HG03571 (cell line): Measurements from ENCODE around the gene UQCRFS1.
"Not testable (repeated sequence)": the region's sequence is repeated elsewhere in the genome, so short reads cannot be mapped to it uniquely, and the experiment has no call there.

Experiments used
- ATAC-seq: cut with Tn5 transposase; IDR thresholded peaks from one replicate; pipeline ENCODE4 v1.9.1; 2021; ENCODE audit not compliant: unreplicated experiment

Gene UQCRFS1

DNA sequence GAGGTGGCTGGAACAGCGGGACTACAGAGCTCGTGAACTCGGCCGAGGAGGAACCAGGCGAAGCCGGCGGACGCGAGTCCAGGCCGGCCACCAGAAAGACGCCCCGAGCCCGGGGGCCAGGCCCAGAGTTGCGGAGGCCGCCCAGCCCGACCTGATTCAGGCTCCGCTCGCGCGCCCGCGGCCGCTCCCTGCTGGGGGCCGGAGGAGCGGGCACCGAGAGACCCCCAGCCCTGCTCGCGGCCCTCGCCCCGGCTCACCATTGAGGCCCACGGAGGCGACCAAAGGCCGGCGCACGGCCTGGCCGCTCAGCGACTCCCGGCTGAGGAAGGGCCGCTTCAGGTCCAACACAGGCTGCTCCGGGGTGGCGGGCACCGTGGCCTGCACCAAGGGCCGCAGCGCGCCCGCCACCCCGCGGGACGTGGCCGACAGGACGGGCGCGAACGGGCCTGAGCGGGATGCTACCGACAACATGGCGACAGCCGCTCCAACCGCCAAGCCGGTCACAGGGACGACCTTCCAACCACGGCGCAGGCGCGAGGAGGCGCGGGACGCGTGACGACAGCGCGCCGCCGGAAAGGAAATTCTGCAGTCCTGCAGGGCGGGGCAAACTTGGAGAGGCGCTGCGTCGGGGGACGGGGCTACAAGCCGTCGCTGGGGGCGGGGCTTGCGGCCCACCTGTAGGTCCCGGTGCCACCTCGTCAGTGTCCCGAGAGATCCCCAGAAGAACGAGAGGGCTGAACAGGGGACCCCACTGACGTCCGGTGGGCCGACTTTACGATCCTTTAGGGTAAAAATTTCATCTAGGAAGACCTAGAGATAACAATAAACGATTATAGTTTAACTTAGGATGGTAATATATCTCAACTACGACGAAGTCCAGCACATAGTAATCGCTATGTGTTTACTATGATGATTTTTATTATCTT, at the start of gene UQCRFS1:
Gene UQCRFS1, minus strand, starts transcription at position 504 of the 926 bp plus-strand sequence. Its CDS starts 33 bp downstream, at position 471.
- peak; percentile 98 for ATAC-seq

DNA sequence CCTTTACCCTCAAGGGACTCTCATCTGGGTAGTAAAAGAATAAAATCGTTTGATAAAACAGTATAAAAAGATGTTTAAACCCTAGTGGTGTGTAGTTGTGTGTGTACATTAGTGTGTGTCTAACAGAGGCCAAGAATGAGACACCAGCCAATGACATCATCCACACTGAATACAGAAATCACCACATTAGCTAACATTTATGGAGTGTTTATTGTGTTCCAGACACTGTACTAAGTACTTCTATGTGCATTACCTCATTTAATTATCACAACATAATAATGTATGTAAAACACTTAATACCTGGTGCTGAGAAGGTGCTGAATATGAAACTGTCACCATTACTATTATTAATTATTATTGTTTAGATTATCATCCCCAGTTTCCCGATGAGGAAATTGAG, 49.1 kb upstream of the UQCRFS1 start:
- no peak for ATAC-seq

- no peak for ATAC-seq
Measured at GRCh38 chr19:29260477-29261317, 47.7 kb upstream of the UQCRFS1 start.

GRCh38 chr19:29259867-29260281, 46.9 kb upstream of the UQCRFS1 start:
- ATAC-seq, result no peak

DNA sequence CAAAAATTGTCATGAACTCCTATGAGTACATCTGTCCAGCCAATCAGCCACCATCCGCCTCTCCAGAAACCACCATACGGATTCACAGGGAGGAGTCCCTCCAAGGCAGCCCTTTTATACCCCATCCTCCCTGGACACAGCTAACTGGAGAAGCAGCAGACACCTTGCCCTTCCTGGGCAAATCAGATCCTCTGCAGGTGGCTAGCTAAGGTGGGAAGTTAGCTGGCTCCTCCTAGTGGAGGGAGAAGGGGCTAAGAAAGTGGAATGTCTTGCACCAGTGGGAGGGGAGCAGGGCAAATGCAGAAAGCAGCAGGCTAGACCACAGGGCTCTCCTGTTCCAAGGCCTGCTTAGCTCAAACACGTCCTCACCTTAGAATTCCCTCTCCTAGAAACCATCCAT, 46.2 kb upstream of the UQCRFS1 start:
- no peak for ATAC-seq

- no peak for ATAC-seq
Measured at GRCh38 chr19:29256516-29256915, 43.6 kb upstream of the UQCRFS1 start.

DNA sequence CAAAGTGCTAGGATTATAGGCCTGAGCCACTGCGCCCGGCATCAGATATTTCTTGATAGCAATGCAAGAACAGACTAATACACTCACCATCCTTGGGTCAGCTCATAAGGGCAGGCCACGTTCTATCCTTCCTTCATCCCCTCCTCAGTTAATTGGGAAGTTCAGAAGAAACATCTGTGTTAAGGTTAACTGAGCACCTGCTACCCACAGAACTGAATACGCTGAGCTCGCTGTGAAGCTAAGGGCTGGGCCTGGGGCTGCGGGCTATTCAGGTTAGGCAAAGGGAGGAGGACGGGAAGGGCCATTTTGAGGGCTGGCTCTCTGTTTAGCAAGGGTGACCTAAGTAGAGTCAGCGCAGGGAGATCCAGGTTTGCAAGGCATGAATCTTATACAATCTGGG, 43.0 kb upstream of the UQCRFS1 start:
- no peak for ATAC-seq

DNA sequence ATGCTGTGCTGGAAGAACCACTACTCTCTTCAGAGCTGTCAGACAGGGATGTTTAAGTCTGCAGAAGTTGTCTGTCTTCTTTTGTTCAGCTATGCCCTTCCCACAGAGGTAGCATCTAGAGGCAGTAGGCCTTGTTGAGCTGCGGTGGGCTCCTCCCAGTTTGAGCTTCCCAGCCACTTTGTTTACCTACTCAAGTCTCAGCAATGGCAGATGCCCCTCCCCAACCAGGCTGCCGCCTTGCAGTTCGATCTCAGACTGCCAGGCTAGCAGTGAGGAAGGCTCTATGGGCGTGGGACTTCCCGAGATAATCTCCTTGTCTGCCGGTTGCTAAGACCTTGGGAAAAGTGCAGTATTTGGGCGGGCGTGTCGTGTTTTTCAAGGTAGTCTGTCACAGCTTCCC, 42.1 kb upstream of the UQCRFS1 start:
- no peak for ATAC-seq

DNA sequence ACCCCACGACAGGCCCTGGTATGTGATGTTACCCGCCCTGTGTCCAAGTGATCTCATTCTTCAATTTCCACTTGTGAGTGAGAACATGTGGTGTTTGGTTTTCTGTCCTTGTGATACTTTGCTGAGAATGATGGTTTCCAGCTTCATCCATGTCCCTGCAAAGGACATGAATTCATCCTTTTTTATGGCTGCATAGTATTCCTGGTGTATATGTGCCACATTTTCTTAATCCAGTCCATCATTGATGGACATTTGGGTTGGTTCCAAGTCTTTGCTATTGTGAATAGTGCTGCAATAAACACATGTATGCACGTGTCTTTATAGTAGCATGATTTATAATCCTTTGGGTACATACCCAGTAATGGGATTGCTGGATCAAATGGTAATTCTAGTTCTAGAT, 36.8 kb upstream of the UQCRFS1 start:
- ATAC-seq, result not testable (repeated sequence)

- no peak for ATAC-seq
Measured at GRCh38 chr19:29248332-29248844, 35.4 kb upstream of the UQCRFS1 start.

- no peak for ATAC-seq
Measured at GRCh38 chr19:29247872-29248271, 34.9 kb upstream of the UQCRFS1 start.

DNA sequence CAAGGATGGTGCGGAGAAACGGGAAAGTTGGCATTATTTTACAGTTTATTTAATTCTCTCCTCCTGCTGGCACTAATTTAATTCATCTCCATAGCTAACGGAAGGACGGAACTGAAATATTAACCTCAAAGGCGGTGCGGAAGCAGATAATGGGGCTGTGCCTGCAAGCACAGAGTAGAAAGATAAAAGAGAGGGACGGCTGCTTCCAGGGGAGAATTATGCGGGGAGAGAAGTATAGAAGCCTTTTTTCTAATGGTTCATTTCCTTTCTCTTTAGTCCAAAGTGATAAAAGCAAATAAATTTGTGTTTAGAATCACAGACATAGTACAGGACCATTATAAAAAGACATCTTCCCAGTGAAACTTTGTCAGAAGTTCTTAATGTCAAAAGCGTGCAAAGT, 34.5 kb upstream of the UQCRFS1 start:
- no peak for ATAC-seq

DNA sequence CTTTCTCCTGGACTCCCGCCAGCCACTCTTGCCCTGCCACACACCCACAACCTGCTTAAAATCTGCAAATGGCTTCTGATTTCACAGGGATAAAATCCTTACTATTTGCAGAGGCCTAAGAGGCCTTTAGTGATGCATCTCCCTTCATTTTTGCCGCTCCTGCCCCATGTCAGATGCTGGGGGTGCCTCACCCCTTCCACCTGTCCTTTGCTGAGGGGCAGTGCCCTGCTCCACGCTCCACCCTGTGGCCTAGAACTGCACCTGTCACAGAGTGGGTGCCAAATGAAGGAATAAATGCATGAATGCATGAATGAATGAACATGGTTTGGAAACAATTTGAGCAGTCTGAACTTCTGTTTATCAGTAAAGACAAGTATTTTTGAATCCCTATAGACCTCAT, 34.1 kb upstream of the UQCRFS1 start:
- ATAC-seq, result no peak

DNA sequence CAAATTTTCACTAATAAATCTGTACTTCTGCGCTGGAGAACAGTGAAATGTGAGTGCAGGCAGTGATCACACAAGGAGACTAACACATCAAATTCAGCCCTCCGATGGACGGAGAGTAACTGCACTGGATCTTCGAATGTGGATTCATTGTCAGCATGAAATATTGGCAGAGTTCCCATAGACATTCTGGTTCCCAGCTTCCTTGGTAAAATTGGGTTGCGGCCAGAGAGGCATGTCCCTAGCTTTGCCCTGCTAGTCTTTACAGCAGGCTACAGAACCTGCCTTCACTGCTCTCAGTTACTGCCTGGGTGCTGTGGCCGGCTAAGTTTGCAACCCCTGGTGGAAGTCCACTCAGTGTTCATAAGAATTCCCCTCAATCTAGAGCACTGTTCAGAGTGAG, 32.3 kb upstream of the UQCRFS1 start:
- ATAC-seq, result no peak

DNA sequence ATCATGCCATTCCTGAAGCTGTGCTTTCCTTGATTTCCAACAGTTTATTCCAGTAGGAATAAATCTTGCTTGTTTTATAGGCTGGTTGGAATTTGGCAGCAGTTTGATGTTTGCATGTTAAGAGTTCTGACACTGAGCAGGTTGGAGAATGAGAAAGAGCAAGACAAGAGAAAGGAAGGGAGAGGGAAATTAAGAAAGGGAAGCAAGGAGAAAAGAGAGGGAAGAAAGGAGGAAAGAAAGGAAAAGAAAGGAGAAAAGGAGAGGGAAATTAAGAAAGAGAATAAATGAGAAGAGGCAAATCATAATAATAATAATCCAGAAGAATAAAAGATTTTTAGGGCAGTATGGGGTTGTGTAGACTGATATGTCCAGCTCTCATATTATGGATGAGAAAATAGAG, 28.4 kb upstream of the UQCRFS1 start:
- ATAC-seq, result no peak

- ATAC-seq, result no peak
Measured at GRCh38 chr19:29239213-29239776, 26.3 kb upstream of the UQCRFS1 start.

GRCh38 chr19:29233591-29233990, 20.6 kb upstream of the UQCRFS1 start:
- ATAC-seq, result no peak

DNA sequence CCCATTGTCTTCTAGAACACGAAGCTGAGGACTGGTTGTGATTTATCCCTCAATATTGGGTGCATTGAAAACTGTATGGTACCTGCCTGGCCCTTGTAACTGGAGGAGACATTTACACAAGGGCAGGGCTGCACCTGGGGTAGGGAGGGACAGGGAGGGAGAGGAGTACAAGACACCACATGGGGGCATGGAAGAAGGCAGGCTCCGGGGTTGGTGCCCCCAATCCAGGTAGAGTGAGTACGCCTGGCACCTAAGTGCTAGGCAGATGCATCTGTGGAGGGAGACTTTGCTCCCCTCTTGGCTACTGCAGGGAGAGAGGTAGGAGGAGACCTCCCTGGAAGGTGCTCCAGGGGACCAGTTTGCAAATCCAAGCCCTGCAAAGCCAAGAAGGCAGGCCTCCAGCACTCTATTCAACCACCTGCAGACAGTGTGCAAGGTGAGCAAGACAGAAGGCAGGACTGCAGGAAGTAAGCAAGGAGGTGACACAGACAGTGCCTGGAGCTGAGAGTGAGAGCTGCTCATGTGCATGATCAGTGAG, 19.4 kb upstream of the UQCRFS1 start:
- ATAC-seq, result no peak

- not testable (repeated sequence) for ATAC-seq
Measured at GRCh38 chr19:29231306-29231705, 18.4 kb upstream of the UQCRFS1 start.

DNA sequence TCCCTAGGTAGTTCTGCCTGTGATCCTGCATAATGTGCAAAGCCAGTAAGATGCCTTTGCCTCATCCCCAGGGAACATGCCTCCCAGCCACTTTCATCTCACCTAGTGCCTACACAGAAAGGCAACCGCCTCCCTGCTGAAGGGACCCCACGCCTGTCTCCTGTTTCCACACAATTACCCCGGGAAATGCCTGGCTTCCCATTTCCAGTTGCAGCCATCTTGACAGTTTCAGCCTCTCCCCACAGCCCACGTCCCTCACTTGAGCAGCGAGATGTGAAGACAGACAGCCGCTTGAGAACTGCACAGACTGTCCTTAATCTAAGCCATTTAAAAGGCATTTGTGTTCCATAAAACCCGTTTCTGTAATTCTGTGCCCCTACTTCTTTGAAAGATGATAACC, 4.7 kb upstream of the UQCRFS1 start:
- ATAC-seq, result no peak

DNA sequence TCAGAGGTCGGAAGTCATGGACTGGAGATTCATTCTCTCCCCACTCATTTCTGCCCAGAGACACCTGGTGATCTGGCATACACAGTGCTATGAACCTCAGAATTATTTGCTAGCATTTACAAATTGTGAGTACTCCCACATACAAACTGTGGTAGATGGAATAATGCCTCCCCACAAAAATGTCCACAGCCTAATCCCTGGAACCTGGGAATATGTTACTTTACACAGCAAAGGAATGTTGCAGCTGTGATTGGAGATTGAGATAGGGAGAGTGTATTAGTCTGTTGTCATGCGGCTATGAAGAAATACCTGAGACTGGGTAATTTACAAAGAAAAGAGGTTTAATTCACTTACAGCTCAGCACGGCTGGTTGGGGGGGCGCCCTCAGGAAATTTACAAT, 3.1 kb upstream of the UQCRFS1 start:
- ATAC-seq, result no peak
